GM19324 (cell line): ENCODE results near the gene GRXCR2.
"Not testable (repeated sequence)": the region's sequence is repeated elsewhere in the genome, so short reads cannot be mapped to it uniquely, and the experiment has no call there.

Source experiments
- ATAC-seq: cut with Tn5 transposase; IDR thresholded peaks from one replicate; pipeline ENCODE4 v1.9.1; 2021; ENCODE audit warnings: mild to moderate bottlenecking, moderate library complexity; ENCODE audit not compliant: unreplicated experiment, low FRiP score

GRXCR2 gene

GRCh38 chr5:145887976-145888574 is 15.3 kb upstream of the GRXCR2 start:
- no peak for ATAC-seq

GRCh38 chr5:145887217-145887616 is 14.4 kb upstream of the GRXCR2 start:
- no peak for ATAC-seq

- ATAC-seq: no peak
Measured at GRCh38 chr5:145874765-145875164, 2.0 kb upstream of the GRXCR2 start.

- no peak for ATAC-seq
Measured at GRCh38 chr5:145872486-145872885, 328 bp downstream of the GRXCR2 start.

GRCh38 chr5:145869753-145870152 is 3.1 kb downstream of the GRXCR2 start:
- ATAC-seq: no peak

- ATAC-seq: no peak
Measured at GRCh38 chr5:145867806-145868205, 5.0 kb downstream of the GRXCR2 start.

GRCh38 chr5:145864432-145864831 is 8.4 kb downstream of the GRXCR2 start:
- not testable (repeated sequence) for ATAC-seq

- no peak for ATAC-seq
Measured at GRCh38 chr5:145863003-145863402, 9.8 kb downstream of the GRXCR2 start.

GRCh38 chr5:145859897-145860296 is 12.9 kb downstream of the GRXCR2 start:
- ATAC-seq: no peak

- no peak for ATAC-seq
Measured at GRCh38 chr5:145859453-145859852, 13.4 kb downstream of the GRXCR2 start.

GRCh38 chr5:145858959-145859358 is 13.9 kb downstream of the GRXCR2 start:
- no peak for ATAC-seq

GRCh38 chr5:145856285-145856818 is 16.5 kb downstream of the GRXCR2 start:
- no peak for ATAC-seq

GRCh38 chr5:145855763-145856267 is 17.0 kb downstream of the GRXCR2 start:
- no peak for ATAC-seq

- ATAC-seq: no peak
Measured at GRCh38 chr5:145854651-145855258, 18.1 kb downstream of the GRXCR2 start.

GRCh38 chr5:145853781-145854376 is 18.9 kb downstream of the GRXCR2 start:
- ATAC-seq: no peak

- ATAC-seq: no peak
Measured at GRCh38 chr5:145852990-145853389, 19.8 kb downstream of the GRXCR2 start.

GRCh38 chr5:145848854-145849253 is 24.0 kb downstream of the GRXCR2 start:
- ATAC-seq: no peak

GRCh38 chr5:145847499-145848497 is 25.0 kb downstream of the GRXCR2 start:
- ATAC-seq: no peak

GRCh38 chr5:145846081-145846480 is 26.7 kb downstream of the GRXCR2 start:
- no peak for ATAC-seq

- ATAC-seq: no peak
Measured at GRCh38 chr5:145841299-145841698, 31.5 kb downstream of the GRXCR2 start.
